Measurements from ENCODE around the gene ADM.

The ADM gene

DNA sequence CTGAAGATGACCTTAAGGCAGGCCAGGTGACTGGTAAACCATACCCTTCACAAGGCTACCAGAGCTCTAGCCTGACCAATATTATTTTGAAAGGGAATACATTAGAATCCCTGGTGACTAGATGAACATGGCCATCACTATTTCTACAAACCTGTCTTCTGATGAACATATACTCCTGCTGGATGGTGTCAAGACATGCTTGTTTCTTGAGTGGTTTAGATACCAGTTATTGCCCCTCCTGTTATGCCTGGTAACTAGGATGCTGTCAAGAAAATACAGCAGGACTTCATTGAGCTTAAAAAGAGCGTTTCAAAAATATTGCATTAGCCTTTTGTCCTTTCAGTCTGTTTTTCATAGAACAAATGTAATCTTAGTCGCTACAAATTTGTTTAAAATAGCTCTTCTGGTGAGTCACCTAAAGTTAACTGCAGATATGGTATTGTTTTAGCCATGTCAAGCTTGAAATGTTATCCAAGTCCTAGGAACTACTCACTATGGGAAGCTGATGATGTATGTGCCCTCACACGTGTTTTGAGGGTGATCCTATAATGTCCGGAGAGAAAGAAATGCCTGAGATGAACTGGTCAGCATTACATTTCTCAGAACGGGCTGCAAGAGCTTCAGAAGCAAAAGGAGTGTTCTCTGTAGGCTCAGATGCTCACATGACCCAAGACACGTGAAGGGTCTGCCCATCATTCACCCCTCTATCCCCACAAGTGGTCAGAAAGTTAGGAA, 20.6 kb downstream of the ADM start:
- DNase-seq (ENCODE audit: low read depth) = peak; percentile 91
- H3K4me3 ChIP-seq (ENCODE audit: low read depth, low read length) = no peak overlapping the region

GRCh38 chr11:10326012-10326964, 21.4 kb downstream of the ADM start:
- no peak overlapping the region for H3K4me3 ChIP-seq (ENCODE audit: low read depth, low read length)
- no peak for DNase-seq (ENCODE audit: low read depth)

DNA sequence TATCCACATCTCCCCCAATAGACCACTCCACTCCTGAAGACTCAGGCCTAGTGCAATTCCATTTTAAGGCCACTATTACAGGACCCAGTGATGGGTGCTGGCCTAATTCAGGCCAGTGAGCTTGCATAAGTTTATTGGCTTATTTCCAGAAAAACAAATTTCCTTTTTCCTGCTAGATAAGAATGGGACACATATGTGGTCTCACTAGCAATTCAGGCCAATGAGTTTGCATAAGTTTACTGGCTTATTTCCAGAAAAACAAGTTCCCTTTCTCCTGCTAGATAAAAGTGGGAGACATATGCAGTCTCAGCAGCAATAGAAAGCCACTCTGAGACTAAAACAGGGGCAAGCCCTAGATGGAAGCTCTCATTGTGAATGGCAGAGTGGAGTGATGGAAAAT, 22.4 kb downstream of the ADM start:
- DNase-seq (ENCODE audit: low read depth) = no peak
- no peak overlapping the region for H3K4me3 ChIP-seq (ENCODE audit: low read depth, low read length)

DNA sequence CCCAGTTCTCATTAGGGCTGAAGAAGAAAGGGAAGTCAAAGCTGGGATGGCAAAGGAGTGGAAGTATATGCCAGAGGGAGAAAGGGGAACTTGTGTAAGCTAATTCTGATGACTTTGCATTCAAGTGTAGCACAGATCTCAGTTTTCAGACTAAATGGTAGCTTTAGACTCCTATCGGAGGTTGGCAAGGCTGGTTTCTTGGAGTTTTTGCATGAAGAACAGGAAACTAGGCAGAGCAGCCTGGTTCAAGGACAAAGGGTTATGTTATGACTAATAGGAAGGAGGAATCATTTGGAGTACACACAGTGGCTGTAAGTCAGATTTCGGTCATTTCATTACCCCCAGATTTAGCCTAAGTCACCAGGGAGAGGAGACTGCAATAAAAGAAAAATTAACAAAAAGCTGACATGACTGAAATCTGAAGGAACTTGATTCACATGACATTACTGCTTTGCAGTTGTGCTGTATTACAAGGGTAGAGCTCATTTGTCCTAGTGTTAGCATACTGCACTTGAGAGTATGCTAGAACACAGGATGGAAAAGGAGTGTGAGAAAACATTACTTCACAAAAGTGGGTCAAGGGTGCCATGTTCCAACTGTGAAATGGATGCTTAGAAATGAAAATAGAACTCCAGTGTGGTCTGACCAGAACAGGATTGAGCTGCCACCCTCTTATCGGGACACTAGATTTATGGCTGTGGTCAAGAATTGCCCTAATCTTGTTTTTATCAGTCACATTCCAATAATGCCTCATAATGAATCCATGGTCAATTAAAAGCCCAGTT, 23.6 kb downstream of the ADM start:
- DNase-seq (ENCODE audit: low read depth) = no peak
- no peak overlapping the region for H3K4me3 ChIP-seq (ENCODE audit: low read depth, low read length)

- DNase-seq (ENCODE audit: low read depth) = no peak
- H3K4me3 ChIP-seq (ENCODE audit: low read depth, low read length) = no peak overlapping the region
Observed at GRCh38 chr11:10329356-10329755, 24.5 kb downstream of the ADM start.

DNA sequence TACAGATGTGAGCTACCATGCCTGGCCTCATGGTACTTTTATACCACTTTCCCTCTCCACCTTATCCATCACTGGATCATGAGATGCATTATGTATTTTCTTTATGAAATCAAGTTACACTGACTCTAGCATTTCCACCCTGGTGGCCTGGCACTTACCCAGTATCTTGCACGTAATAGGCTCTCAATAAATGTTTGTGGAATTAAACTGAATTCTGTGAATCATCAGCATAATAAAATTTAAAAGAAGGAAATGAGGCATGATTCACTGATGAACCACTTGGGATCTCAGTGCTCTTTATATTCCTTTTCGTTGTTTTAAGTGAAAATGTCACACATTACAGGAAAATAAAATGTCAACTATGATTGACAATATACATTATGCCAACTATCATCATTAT, 25.1 kb downstream of the ADM start:
- DNase-seq (ENCODE audit: low read depth) = no peak
- no peak overlapping the region for H3K4me3 ChIP-seq (ENCODE audit: low read depth, low read length)

- no peak for DNase-seq (ENCODE audit: low read depth)
- H3K4me3 ChIP-seq (ENCODE audit: low read depth, low read length) = no peak overlapping the region
Observed at GRCh38 chr11:10331548-10332289, 26.8 kb downstream of the ADM start.

GRCh38 chr11:10333490-10333889, 28.6 kb downstream of the ADM start:
- no peak for DNase-seq (ENCODE audit: low read depth)

GRCh38 chr11:10338287-10338686, 33.4 kb downstream of the ADM start:
- no peak overlapping the region for H3K4me3 ChIP-seq (ENCODE audit: low read depth, low read length)
- DNase-seq (ENCODE audit: low read depth) = no peak

More at GRCh38 chr11:10333490-10333889, 28.6 kb downstream of the ADM start:
- H3K4me3 ChIP-seq (ENCODE audit: low read depth, low read length) = no peak overlapping the region

DNA sequence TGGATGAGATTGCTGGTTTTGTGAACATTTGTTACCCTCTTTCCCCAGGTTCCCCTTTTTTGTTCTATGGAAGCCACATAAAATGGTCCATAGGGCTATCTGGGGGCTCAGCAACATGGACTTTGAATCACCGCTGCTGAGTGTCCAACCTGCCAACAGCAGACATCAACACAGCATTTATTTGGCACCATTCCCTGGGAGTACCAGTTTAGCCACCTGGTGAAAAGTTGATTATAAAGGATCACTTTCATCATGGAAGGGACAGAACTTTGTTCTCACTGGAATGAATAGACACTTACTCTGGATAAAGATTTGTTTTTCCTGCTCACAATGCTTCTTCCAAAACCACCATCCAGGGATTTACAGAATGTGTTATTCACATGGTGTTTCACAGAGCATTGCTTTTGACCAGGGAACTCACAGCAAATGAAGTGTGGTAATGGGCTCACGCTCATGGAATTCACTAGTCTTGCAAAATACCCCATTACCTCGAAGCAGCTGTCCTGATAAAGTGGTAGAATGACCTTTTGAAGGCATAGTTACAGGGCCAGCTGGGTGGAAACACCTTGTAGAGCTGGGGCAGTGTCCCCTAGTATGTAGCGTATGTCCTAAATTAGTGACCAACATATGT, 43.9 kb downstream of the ADM start:
- peak; percentile 51 for DNase-seq (ENCODE audit: low read depth)
- no peak overlapping the region for H3K4me3 ChIP-seq (ENCODE audit: low read depth, low read length)

GRCh38 chr11:10349281-10349665, 44.4 kb downstream of the ADM start:
- H3K4me3 ChIP-seq (ENCODE audit: low read depth, low read length) = no peak overlapping the region
- no peak for DNase-seq (ENCODE audit: low read depth)

DNA sequence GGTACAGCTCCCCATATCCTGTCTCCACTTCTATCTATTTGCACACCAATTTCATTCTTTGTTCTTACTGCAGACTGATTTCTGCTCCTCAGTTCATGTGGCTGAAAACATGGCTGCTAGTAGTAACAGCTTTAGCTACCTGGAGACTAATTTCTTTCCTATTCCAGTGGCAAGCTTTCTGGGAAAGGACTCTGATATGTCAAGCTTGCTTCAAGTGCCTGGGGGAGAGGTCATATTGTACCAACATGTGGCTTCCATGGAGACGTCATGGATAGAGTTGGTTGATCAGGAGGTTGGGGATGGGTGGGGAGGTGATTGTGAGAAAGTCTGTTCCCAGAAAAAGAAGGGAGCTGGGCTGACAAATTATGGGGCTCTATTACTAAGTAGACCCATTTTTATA, 44.9 kb downstream of the ADM start:
- H3K4me3 ChIP-seq (ENCODE audit: low read depth, low read length) = no peak overlapping the region
- no peak for DNase-seq (ENCODE audit: low read depth)

DNA sequence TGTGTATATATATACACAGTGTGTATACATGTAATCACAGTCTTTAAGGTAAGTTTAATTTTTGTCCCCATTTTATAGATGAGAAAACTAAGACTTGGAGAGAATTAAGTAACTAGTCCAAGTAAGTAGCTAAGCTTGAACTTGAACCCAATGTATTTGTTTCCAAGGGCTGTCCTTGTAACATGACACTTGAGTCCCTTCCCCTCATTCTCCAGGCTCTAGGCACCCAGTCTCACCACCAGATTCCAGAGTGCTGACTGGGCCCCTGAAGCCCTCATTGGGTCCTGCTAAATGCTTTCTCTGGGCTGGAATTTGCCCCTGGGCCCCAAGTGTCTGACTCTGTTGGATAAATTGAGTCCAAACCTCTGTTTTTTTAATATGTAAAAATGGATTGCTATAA, 45.5 kb downstream of the ADM start:
- H3K4me3 ChIP-seq (ENCODE audit: low read depth, low read length) = no peak overlapping the region
- peak; percentile 47 for DNase-seq (ENCODE audit: low read depth)

GRCh38 chr11:10351435-10351764, 46.5 kb downstream of the ADM start:
- no peak overlapping the region for H3K4me3 ChIP-seq (ENCODE audit: low read depth, low read length)

GRCh38 chr11:10351765-10352641, 47.1 kb downstream of the ADM start:
- no peak overlapping the region for H3K4me3 ChIP-seq (ENCODE audit: low read depth, low read length)
- DNase-seq (ENCODE audit: low read depth) = no peak

More at GRCh38 chr11:10351435-10351764, 46.5 kb downstream of the ADM start:
- no peak for DNase-seq (ENCODE audit: low read depth)

DNA sequence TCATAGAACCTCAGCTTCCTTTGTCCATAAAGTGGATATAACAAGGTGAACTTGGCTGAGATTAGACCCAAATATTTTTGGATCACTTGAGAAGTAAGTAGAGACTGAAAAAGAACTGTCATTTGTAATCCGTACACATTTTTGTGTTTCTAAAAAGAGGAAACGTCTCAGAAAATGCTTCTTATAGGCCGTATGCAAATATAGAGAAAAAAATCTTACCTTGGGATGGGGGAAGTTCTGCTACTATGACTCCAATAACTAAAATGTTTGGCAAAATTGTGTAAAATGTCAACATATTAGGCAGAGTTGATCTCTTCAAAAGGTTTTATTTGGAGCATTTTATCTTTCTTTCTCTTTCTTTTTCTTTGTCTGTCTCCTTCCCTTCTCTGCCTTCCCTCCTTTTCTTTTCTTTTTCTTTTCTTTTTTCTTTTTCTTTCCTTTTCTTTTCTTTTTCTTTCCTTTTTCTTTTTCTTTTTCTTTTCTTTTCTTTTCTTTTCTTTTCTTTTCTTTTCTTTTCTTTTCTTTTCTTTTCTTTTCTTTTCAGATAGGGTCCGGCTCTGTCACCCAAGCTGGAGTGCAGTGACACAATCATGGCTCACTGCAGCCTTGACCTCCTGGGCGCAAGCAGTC, 48.2 kb downstream of the ADM start:
- no peak for DNase-seq (ENCODE audit: low read depth)

GRCh38 chr11:10354389-10354788, 49.5 kb downstream of the ADM start:
- no peak overlapping the region for H3K4me3 ChIP-seq (ENCODE audit: low read depth, low read length)
- no peak for DNase-seq (ENCODE audit: low read depth)

More for the DNA sequence above, 48.2 kb downstream of the ADM start:
- no peak overlapping the region for H3K4me3 ChIP-seq (ENCODE audit: low read depth, low read length)

GRCh38 chr11:10355257-10355661, 50.4 kb downstream of the ADM start:
- DNase-seq (ENCODE audit: low read depth) = peak; percentile 86
- no peak overlapping the region for H3K4me3 ChIP-seq (ENCODE audit: low read depth, low read length)

All from skeletal muscle cell (primary cell).